Measurements from ENCODE around the gene ZNF397.

The ZNF397 gene

DNA sequence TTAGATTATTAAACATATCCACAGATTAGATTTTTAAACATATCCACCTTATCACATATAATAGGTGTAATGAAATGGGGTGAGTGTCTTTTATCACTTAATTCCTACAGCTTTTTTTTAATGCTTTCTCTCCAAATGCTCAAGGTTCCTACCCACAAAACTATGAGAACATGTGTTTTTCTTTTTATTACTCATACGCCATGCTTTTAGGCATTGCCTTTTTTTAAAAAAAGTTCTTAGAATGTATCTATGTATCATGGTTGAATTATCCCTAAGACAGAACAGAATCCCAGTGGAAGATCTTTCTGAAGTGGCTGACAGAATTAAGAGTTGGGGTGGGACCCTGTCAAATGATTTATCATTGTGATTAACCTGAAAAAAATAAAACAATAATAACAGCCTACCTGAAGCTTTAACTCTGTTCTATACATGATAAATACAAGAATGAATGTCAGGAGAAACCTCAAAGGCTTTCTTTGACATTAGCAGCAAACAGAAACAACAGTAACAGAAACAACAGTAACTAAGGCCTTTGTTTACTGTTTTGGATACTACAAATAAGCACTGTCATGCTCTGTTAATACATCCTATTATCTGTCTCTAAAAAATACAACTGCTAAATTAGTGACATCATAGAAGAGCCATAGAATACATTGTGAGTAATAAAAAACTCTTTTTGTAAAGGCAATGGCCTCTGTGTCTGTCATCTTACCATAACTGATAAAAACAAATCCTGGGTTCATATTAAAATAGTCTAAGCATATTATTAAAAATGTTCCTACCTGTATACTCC, 4.1 kb upstream of the ZNF397 start:
- TF ChIP-seq, protein P1, sequence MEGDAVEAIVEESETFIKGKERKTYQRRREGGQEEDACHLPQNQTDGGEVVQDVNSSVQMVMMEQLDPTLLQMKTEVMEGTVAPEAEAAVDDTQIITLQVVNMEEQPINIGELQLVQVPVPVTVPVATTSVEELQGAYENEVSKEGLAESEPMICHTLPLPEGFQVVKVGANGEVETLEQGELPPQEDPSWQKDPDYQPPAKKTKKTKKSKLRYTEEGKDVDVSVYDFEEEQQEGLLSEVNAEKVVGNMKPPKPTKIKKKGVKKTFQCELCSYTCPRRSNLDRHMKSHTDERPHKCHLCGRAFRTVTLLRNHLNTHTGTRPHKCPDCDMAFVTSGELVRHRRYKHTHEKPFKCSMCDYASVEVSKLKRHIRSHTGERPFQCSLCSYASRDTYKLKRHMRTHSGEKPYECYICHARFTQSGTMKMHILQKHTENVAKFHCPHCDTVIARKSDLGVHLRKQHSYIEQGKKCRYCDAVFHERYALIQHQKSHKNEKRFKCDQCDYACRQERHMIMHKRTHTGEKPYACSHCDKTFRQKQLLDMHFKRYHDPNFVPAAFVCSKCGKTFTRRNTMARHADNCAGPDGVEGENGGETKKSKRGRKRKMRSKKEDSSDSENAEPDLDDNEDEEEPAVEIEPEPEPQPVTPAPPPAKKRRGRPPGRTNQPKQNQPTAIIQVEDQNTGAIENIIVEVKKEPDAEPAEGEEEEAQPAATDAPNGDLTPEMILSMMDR (IDR thresholded peaks at IDR 0.05), result no peak
- no peak for TF ChIP-seq ZFX (IDR thresholded peaks at IDR 0.05; ENCODE audit: borderline replicate concordance)
- no peak overlapping the region for H3K27ac ChIP-seq

DNA sequence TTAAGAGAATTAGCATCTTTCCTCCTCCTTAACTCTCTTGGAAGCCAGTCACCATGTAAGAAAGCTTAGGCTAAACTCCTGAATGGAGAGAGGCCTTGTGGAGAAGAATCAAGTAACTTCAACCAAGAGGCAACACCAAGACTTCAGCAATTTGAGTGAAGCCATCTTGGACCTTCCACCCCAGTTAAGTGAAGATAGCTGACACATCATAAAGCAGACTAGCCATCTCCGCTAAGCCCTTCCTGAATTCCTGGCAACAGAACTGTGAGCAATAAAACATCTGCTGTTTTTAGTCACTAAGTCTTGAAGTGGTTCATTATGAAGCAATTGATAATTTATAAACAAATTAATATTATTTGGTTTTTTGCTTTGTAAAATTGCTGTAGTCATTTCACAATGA, 1.5 kb upstream of the ZNF397 start:
- no peak for TF ChIP-seq ZFX (IDR thresholded peaks at IDR 0.05; ENCODE audit: borderline replicate concordance)
- TF ChIP-seq, protein P1 (IDR thresholded peaks at IDR 0.05), result no peak
- H3K27ac ChIP-seq, result no peak overlapping the region

DNA sequence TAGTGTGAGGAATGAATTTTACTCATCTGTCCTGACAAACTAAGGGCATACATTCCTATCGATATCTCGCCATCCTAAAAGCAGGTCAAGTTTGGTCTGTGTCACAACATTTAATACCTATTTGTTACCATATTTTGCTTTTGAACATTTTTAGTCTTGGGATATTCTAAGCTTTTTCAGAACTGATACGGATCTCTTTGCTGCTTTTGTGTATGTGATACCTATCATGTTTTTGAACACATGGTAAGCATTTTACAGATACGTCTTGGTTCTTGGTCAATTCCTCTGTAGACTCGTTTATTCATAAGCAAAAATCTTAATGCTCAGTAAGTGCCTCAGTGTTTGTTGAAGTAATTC, 592 bp downstream of the ZNF397 start:
- TF ChIP-seq, protein P1 (IDR thresholded peaks at IDR 0.05), result no peak
- TF ChIP-seq ZFX (IDR thresholded peaks at IDR 0.05; ENCODE audit: borderline replicate concordance), result no peak
- peak overlapping the region; percentile 88 for H3K27ac ChIP-seq

- H3K27ac ChIP-seq, result no peak overlapping the region
- TF ChIP-seq ZFX (IDR thresholded peaks at IDR 0.05; ENCODE audit: borderline replicate concordance), result no peak
- TF ChIP-seq, protein P1 (IDR thresholded peaks at IDR 0.05), result no peak
Measured at GRCh38 chr18:35242426-35242825, 1.6 kb downstream of the ZNF397 start.

GRCh38 chr18:35244671-35245070, 3.8 kb downstream of the ZNF397 start:
- no peak overlapping the region for H3K27ac ChIP-seq
- TF ChIP-seq, protein P1 (IDR thresholded peaks at IDR 0.05), result no peak
- no peak for TF ChIP-seq ZFX (IDR thresholded peaks at IDR 0.05; ENCODE audit: borderline replicate concordance)

DNA sequence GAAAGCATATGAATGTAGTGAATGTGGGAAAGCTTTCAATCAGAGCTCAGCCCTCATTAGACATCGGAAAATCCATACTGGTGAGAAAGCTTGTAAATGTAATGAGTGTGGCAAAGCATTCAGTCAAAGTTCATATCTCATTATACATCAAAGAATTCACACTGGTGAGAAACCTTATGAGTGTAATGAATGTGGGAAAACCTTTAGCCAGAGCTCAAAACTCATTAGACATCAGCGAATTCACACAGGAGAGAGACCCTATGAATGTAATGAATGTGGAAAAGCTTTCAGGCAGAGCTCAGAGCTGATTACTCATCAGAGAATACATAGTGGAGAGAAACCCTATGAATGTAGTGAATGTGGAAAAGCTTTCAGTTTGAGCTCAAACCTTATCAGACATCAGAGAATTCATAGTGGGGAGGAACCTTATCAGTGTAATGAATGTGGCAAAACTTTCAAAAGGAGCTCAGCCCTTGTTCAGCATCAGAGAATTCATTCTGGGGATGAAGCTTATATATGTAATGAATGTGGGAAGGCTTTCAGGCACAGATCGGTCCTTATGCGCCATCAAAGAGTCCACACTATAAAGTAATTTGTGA, 5.0 kb downstream of the ZNF397 start:
- no peak overlapping the region for H3K27ac ChIP-seq
- TF ChIP-seq, protein P1 (IDR thresholded peaks at IDR 0.05), result no peak
- no peak for TF ChIP-seq ZFX (IDR thresholded peaks at IDR 0.05; ENCODE audit: borderline replicate concordance)

GRCh38 chr18:35246831-35247230, 6.0 kb downstream of the ZNF397 start:
- H3K27ac ChIP-seq, result no peak overlapping the region
- TF ChIP-seq ZFX (IDR thresholded peaks at IDR 0.05; ENCODE audit: borderline replicate concordance), result no peak
- TF ChIP-seq, protein P1 (IDR thresholded peaks at IDR 0.05), result no peak
